OCI-LY3 (cell line): Measurements from ENCODE around the gene C8G.

Experiments
- H2AFZ ChIP-seq: fragments of 200-600, 300-600 bp; shearing (Covaris generic); 2 replicates; pipeline ENCODE4 v1.6.0; 2014; ENCODE audit warnings: antibody characterized with exemption, low read depth, low read length
- H3K27ac ChIP-seq: fragments of 200-600, 300-600 bp; sonication (generic); 2 replicates; pipeline ENCODE4 v1.5.1; 2014; ENCODE audit warnings: mild to moderate bottlenecking, low read length, moderate library complexity, mixed read lengths
- H3K27me3 ChIP-seq: fragments of 200-600, 300-600 bp; sonication (generic); 2 replicates; pipeline ENCODE4 v1.6.1; 2014; ENCODE audit warnings: low read depth, low read length, mixed read lengths
- H3K36me3 ChIP-seq: fragments of 200-600, 300-600 bp; sonication (generic); replicated peaks from 2 replicates; pipeline ENCODE3; 2014; ENCODE audit warnings: low read depth, low read length, mixed read lengths
- H3K4me1 ChIP-seq: fragments of 300-600, 200-600 bp; sonication (generic); 2 replicates; pipeline ENCODE4 v1.6.1; 2014; ENCODE audit warnings: low read length, mixed read lengths
- H3K4me2 ChIP-seq: fragments of 200-600, 300-600 bp; sonication (generic); 2 replicates; pipeline ENCODE4 v1.6.1; 2014; ENCODE audit warnings: low read length, mixed read lengths
- H3K4me3 ChIP-seq: fragments of 300-600, 200-600 bp; sonication (generic); 2 replicates; pipeline ENCODE4 v1.5.1; 2014; ENCODE audit warnings: antibody characterized with exemption, mild to moderate bottlenecking, low read length, moderate library complexity
- H3K79me2 ChIP-seq: fragments of 300-600, 200-600 bp; shearing (Covaris generic); 2 replicates; pipeline ENCODE4 v1.6.1; 2014; ENCODE audit warnings: mild to moderate bottlenecking, low read length, mixed read lengths
- H3K9ac ChIP-seq: fragments of 300-600, 200-600 bp; shearing (Covaris generic); 2 replicates; pipeline ENCODE4 v1.6.0; 2014; ENCODE audit warnings: mild to moderate bottlenecking, low read length, moderate library complexity
- H3K9me3 ChIP-seq: fragments of 200-600, 300-600 bp; shearing (Covaris generic); 2 replicates; pipeline ENCODE4 v1.6.1; 2014; ENCODE audit warnings: low read length, mixed read lengths; ENCODE audit not compliant: insufficient read depth
- H4K20me1 ChIP-seq: fragments of 200-600, 300-600 bp; sonication (generic); 2 replicates; pipeline ENCODE4 v1.6.1; 2016; ENCODE audit warnings: low read length, mixed read lengths; ENCODE audit not compliant: insufficient read depth
- CTCF ChIP-seq: fragments of 200-600, 300-600 bp; sonication (generic); IDR thresholded peaks from 2 replicates; pipeline ENCODE4 v1.5.1; 2014; ENCODE audit warnings: antibody characterized with exemption, low read length, low read depth
- EZH2phosphoT487 ChIP-seq: fragments of 200-600 bp; shearing (Covaris generic); IDR thresholded peaks from 2 replicates; pipeline ENCODE4 v1.6.1; 2018; ENCODE audit warnings: antibody characterized with exemption, mixed run types, low read depth

The C8G gene

GRCh38 chr9:136979769-136980587 is 34.9 kb downstream of the C8G start:
- no peak overlapping the region for H3K9ac ChIP-seq
- H3K36me3 ChIP-seq = no peaks in the 10 kb centered on the region
- TF ChIP-seq CTCF = no peak
- TF ChIP-seq EZH2phosphoT487 = no peak
- H3K27ac ChIP-seq = no peak overlapping the region
- H3K27me3 ChIP-seq = peaks cover 4% of the 10 kb centered on the region; the same call in 1 of the 2 replicates
- H3K4me2 ChIP-seq = no peak overlapping the region
- H3K4me1 ChIP-seq = no peaks in the 10 kb centered on the region
- H3K9me3 ChIP-seq = no peaks in the 10 kb centered on the region
- H4K20me1 ChIP-seq = no peaks in the 10 kb centered on the region
- no peak overlapping the region for H2AFZ ChIP-seq
- no peak overlapping the region for H3K4me3 ChIP-seq
- H3K79me2 ChIP-seq = no peaks in the 10 kb centered on the region

DNA sequence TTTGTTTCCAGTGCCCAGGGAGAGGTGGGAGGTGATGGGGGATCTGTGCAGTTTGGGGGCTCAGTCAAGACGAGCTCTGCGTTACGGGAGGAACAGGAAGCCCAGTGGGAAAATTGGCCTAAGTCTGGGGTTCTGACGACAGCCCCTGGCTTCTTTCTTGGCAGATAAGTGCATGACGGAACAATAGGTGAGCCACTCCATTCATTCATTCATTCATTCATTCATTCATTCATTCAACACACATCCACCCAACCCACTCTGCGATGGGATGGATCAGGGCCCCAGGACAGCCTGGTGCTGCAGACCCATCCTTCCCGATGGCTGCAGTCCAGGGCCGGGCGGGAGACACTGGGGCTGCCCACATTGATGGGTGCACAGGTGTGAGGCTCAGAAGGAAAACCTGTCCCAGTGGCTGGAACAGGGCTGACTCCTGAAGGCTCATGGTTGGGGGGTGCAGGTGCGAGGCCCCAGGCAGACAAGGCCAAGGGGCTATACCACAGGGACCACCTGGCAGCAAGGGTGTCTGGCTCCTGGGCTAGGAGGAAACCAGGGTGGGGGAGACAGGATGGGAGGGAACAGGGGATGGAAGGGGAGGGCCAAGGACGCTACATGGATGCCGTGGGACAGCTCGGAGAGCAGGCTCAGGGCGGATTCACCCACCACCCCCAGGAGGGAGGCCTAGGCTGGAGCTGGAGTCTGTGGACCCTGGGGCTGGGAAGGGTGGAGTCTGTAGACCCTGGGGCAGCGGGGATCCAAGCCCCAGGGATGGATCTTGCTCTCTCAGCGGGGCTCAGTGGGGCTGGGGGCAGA is 35.8 kb downstream of the C8G start:
- TF ChIP-seq CTCF (no peak), EZH2phosphoT487 (no peak)
- Histone ChIP-seq H3K27me3 (no peaks in the 10 kb centered on the region), H3K9me3 (no peaks in the 10 kb centered on the region), H3K79me2 (no peaks in the 10 kb centered on the region), H2AFZ (no peak overlapping the region), H3K4me2 (no peak overlapping the region), H3K27ac (no peak overlapping the region), H3K4me1 (no peaks in the 10 kb centered on the region), H3K36me3 (no peaks in the 10 kb centered on the region), H4K20me1 (no peaks in the 10 kb centered on the region), H3K9ac (no peak overlapping the region), H3K4me3 (no peak overlapping the region)

DNA sequence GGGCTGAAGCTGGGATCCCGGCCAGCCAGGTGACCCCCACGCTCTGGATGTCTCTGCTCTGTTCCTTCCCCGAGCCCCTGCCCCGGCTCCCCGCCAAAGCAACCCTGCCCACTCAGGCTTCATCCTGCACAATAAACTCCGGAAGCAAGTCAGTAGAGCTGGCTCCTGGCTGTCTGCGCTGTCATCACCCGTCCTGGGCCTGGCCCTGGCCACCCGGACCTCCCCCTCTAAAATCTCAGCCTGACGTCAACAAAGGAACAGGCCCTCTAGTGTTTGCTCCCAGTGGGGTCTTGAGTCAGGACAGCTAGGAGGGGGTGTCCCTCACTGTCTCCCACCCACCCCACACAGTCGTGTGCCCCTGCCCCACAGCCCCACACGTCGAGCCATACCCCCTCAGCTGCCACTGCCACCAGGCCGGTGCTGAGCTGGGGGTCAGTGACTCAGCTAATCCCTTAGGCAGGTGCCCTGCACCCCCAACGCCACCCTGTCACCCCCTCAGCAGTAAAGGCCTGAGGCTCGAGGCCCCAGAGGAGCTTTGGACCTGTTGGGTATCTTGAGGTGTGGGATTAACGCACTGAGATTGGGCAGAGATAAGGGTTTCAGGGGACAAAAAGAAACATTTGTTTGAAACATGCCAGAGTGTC is 36.7 kb downstream of the C8G start:
- H3K4me1 ChIP-seq = no peaks in the 10 kb centered on the region
- no peaks in the 10 kb centered on the region for H4K20me1 ChIP-seq
- H3K4me2 ChIP-seq = no peak overlapping the region
- no peaks in the 10 kb centered on the region for H3K36me3 ChIP-seq
- TF ChIP-seq CTCF (no peak), EZH2phosphoT487 (no peak)
- no peaks in the 10 kb centered on the region for H3K27me3 ChIP-seq
- no peaks in the 10 kb centered on the region for H3K79me2 ChIP-seq
- H3K27ac ChIP-seq = no peak overlapping the region
- H3K9ac ChIP-seq = no peak overlapping the region
- no peaks in the 10 kb centered on the region for H3K9me3 ChIP-seq
- H2AFZ ChIP-seq = no peak overlapping the region
- H3K4me3 ChIP-seq = no peak overlapping the region
